Osteoblast (primary cell): ENCODE data around the gene CNGA3. TPM values are rescaled to one million over a fixed set of nuclear protein-coding genes. Genes with fewer than 3 reads are reported as not detected.
A peak's percentile ranks its signal among the peaks of the same experiment; 100 is the strongest.

Source experiments
- DNase-seq: peaks from one replicate; pipeline ENCODE4 v3.0.0; 2011; ENCODE audit warnings: low spot score, mixed read lengths; ENCODE audit not compliant: insufficient read length; ENCODE audit errors: missing footprints
- H2AFZ ChIP-seq: 2 replicates; pipeline ENCODE4 v1.6.0; 2011; ENCODE audit warnings: mild to moderate bottlenecking, low read length
- H3K27ac ChIP-seq: 2 replicates; pipeline ENCODE4 v1.5.1; 2011; ENCODE audit warnings: mild to moderate bottlenecking, low read depth, low read length, moderate library complexity
- H3K27me3 ChIP-seq: 2 replicates; pipeline ENCODE4 v1.6.0; 2012; ENCODE audit warnings: mild to moderate bottlenecking, control low read depth, inconsistent platforms, low read length, moderate library complexity; ENCODE audit not compliant: insufficient read depth
- H3K36me3 ChIP-seq: 2 replicates; pipeline ENCODE4 v1.5.1; 2011; ENCODE audit warnings: mild to moderate bottlenecking, low read length, control low read depth, moderate library complexity; ENCODE audit not compliant: insufficient read depth
- H3K4me1 ChIP-seq: 2 replicates; pipeline ENCODE4 v1.5.1; 2011; ENCODE audit warnings: mild to moderate bottlenecking, low read length, control low read depth, moderate library complexity; ENCODE audit not compliant: insufficient read depth
- H3K4me2 ChIP-seq: 2 replicates; pipeline ENCODE4 v1.6.0; 2011; ENCODE audit warnings: mild to moderate bottlenecking, low read length; ENCODE audit not compliant: insufficient read depth
- H3K4me3 ChIP-seq: fragments of 200-600 bp; sonication (generic); 3 replicates; pipeline ENCODE4 v1.5.1; 2012; ENCODE audit warnings: mild to moderate bottlenecking, low read length, inconsistent platforms; ENCODE audit not compliant: insufficient read depth
- H3K79me2 ChIP-seq: 2 replicates; pipeline ENCODE4 v1.6.0; 2012; ENCODE audit warnings: mild to moderate bottlenecking, low read length, control low read depth, inconsistent platforms; ENCODE audit not compliant: insufficient read depth
- H3K9me3 ChIP-seq: 2 replicates; pipeline ENCODE4 v1.5.1; 2011; ENCODE audit warnings: low read depth, low read length, control low read depth
- H4K20me1 ChIP-seq: 2 replicates; pipeline ENCODE4 v1.6.0; 2012; ENCODE audit warnings: mild to moderate bottlenecking, low read length, control low read depth; ENCODE audit not compliant: insufficient read depth
- total RNA-seq: library from RNA; depleted of rRNA; stranded (reverse); fragments of >200 nt; gene quantifications from 2 replicates; pipeline ENCODE4 v1.2.3, GENCODE V29; 2012
- TF ChIP-seq, protein P1 (sequence below): IDR thresholded peaks from 2 replicates; pipeline ENCODE4 v1.5.1; 2011; ENCODE audit warnings: mild to moderate bottlenecking, low read depth, low read length, moderate library complexity; ENCODE audit errors: extremely low read depth

The CNGA3 gene
- total RNA-seq, 1 donor: 0.36 TPM

DNA sequence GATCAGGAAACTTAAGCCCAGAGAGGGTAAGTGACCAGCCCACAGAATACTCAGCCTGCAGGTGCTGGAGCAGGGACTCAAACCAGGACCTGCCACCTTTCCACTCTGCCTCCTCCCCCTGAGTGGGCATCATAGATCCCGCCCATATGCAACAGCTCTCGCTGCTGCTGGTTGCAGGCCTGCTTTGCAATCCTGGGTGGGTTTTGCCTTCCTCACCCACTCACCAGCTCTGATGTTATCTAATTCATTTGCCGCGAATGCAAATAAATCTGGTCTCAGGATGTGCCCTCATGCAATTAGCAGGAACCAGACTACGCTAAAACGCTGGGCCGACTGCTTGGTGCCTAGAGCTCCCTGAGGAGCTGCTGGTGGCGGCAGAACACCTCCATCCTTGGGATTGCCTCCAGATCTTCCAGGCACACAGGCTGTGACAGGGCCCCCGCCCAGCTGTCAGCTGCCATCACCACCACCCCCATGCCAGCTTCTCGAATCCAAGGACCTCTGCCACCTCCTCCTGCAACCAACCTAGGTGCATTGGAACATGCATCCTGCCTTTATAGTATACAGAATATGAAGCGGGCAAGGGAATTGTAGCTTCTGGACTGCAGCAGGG, 28.8 kb downstream of the CNGA3 start:
- TF ChIP-seq, protein P1, sequence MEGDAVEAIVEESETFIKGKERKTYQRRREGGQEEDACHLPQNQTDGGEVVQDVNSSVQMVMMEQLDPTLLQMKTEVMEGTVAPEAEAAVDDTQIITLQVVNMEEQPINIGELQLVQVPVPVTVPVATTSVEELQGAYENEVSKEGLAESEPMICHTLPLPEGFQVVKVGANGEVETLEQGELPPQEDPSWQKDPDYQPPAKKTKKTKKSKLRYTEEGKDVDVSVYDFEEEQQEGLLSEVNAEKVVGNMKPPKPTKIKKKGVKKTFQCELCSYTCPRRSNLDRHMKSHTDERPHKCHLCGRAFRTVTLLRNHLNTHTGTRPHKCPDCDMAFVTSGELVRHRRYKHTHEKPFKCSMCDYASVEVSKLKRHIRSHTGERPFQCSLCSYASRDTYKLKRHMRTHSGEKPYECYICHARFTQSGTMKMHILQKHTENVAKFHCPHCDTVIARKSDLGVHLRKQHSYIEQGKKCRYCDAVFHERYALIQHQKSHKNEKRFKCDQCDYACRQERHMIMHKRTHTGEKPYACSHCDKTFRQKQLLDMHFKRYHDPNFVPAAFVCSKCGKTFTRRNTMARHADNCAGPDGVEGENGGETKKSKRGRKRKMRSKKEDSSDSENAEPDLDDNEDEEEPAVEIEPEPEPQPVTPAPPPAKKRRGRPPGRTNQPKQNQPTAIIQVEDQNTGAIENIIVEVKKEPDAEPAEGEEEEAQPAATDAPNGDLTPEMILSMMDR: no peak
- H3K27me3 ChIP-seq: peaks cover 29% of the 10 kb centered on the region

DNA sequence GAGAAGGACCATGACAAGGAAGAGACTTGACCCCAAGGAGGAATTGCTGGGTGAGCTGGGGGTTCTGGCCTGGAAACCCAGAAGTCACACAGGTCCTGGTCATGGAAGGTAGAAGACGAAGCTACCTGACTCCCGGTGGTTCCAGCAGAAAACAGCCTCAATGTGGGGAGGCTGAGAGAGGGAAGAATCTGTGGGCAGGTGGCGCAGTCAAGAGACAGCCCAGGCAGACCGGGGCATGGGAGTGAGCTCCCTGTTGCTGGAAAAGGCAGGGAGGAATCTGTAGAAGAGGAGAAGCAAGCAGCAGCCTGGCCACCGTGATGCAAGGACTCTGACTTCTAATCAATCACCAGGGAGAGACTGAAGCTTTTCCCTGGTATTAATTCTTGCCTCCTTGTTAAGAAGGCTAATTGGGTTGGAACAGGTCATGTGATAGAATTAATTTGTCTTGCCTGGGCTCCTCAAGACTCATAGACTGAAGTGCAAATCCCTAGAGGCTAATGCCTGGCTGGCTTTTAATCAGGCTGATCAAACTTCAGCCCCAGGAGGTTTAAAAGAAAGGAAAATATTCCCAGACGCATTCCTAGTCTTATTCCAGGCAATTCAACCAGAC, 30.1 kb downstream of the CNGA3 start:
- no peaks in the 10 kb centered on the region for H3K79me2 ChIP-seq
- peaks cover 8% of the 10 kb centered on the region for H3K4me1 ChIP-seq
- no peak for DNase-seq
- H3K4me2 ChIP-seq: no peak overlapping the region
- TF ChIP-seq, protein P1: no peak
- peaks cover 33% of the 10 kb centered on the region for H3K27me3 ChIP-seq
- H3K27ac ChIP-seq: no peak overlapping the region
- no peaks in the 10 kb centered on the region for H4K20me1 ChIP-seq
- H3K9me3 ChIP-seq: no peaks in the 10 kb centered on the region
- H3K4me3 ChIP-seq: no peak overlapping the region
- no peaks in the 10 kb centered on the region for H3K36me3 ChIP-seq
- no peak overlapping the region for H2AFZ ChIP-seq

More for the DNA sequence above, 28.8 kb downstream of the CNGA3 start:
- Histone ChIP-seq H3K4me3 (no peak overlapping the region), H4K20me1 (no peaks in the 10 kb centered on the region), H2AFZ (no peak overlapping the region), H3K4me2 (no peak overlapping the region), H3K79me2 (no peaks in the 10 kb centered on the region), H3K4me1 (peaks cover 8% of the 10 kb centered on the region), H3K36me3 (no peaks in the 10 kb centered on the region), H3K9me3 (no peaks in the 10 kb centered on the region), H3K27ac (no peak overlapping the region)
- no peak for DNase-seq

DNA sequence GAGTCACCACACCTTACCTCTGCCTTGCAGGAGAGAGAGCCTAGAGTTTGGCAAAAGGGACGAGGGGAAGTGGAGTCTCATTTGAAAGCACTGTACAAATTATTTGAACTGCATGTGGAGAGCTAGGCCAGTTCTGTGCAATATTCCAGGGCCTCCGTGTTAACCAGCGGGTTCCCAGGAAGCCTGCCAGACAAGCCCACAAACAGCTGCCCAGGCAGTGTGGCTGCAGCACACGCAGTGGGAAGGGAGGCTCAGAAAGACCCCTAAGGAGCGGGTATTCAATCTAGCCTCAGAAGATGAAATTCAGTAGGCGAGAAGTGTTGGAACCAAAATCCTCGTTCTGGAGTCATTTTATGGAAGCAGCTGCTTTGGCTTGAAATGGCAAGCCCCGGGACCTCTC, 30.7 kb downstream of the CNGA3 start:
- Histone ChIP-seq H3K4me3 (no peak overlapping the region), H3K27ac (no peak overlapping the region), H3K36me3 (no peaks in the 10 kb centered on the region), H3K4me2 (no peak overlapping the region), H2AFZ (no peak overlapping the region), H4K20me1 (no peaks in the 10 kb centered on the region), H3K27me3 (peaks cover 33% of the 10 kb centered on the region), H3K79me2 (no peaks in the 10 kb centered on the region), H3K9me3 (no peaks in the 10 kb centered on the region), H3K4me1 (peaks cover 8% of the 10 kb centered on the region)
- DNase-seq: no peak
- TF ChIP-seq, protein P1: no peak

DNA sequence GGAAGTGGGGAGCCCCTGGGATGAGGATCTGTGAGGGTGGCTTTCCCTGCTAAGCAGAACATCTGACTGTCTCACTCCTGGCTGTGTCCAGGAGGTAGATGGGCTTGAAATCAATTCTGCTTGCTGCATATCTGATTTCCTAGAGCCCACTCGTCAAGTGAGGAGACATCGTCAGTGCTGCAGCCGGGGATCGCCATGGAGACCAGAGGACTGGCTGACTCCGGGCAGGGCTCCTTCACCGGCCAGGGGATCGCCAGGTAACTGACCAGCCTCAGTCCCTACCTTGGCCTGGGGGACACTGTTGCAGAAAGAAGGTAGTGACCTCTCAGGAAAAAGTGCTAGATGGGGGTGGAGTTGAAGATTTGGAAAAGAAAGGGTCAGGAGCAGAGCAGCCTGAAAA, 31.3 kb downstream of the CNGA3 start:
- TF ChIP-seq, protein P1: no peak
- H3K9me3 ChIP-seq: no peaks in the 10 kb centered on the region
- DNase-seq: peak; percentile 52
- H2AFZ ChIP-seq: no peak overlapping the region
- no peak overlapping the region for H3K4me2 ChIP-seq
- H3K27me3 ChIP-seq: peaks cover 38% of the 10 kb centered on the region
- H3K36me3 ChIP-seq: no peaks in the 10 kb centered on the region
- no peak overlapping the region for H3K27ac ChIP-seq
- H3K4me1 ChIP-seq: peaks cover 8% of the 10 kb centered on the region
- no peak overlapping the region for H3K4me3 ChIP-seq
- H3K79me2 ChIP-seq: no peaks in the 10 kb centered on the region
- no peaks in the 10 kb centered on the region for H4K20me1 ChIP-seq
